ENCODE data around the gene ANO10.
"Not testable (repeated sequence)": the region's sequence is repeated elsewhere in the genome, so short reads cannot be mapped to it uniquely, and the experiment has no call there.

Gene ANO10

DNA sequence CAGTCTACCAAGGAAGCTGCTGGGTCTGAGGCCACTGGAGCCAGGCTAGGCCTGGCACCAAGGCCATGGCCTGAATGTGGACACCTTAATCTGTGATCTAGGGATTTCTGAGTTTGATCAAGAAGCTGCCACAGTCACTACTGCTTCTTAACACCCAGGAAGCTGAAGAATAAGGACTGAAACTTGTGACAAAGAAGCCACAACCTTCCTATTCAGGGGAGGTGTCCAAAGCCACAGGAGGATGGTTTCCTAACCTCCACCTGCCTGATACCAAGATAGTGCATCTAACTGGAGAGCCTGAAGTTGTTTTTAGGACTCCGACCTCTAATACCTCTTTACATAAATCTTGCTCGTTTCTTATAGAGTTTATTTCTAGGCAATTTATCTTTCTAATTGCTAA, 5.5 kb upstream of the ANO10 start:
- no peak for DNase-seq

DNA sequence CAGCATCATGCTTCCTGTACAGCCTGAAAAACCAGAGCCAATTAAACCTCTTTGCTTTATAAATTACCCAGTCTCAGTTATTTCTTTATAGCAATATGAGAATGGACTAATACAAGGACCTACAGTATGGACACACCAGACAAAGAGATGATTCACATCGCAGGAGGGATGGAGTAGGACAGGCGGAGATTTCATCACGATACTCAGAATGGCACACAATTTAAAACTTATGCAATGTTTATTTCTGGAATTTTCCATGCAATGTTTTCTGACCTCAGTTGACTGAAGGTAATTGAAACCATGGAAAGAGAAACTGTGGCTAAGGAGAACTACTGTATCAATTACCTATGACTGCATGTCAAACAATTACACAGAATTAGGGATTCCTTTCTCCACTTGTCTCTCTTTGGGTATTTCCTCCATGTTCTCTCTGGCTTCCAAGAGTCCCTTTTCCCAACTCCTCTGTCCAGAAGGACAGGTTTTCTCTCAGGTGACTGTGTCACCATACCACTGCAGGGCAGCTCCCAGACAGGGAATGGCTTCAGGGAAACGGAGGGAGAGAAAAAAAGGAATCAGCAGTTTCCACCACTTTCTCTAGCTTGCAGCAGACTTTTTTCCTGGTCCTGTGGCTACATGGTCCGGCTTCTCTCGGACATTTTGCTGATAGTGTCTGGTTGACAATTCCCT, 3.0 kb upstream of the ANO10 start:
- DNase-seq, result no peak

GRCh38 chr3:43620831-43621655, 768 bp downstream of the ANO10 start:
- DNase-seq, result peak; percentile 58

DNA sequence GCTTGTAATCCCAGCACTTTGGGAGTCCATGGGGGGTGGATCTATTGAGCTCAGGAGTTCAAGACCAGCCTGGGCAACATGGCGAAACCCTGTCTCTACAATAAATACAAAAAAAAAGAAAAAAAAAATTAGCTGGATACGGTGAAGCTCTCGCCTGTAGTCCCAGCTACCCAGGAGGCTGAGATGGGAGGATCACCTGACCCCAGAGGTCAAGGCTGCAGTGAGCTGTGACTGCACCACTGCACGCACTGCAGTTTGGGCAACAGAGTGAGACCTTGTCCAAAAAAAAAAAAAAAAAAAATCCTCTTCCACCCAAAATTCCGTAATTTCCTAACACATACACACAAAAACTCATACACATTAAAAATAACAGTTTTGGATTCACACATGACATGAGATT, 2.2 kb downstream of the ANO10 start:
- DNase-seq, result no peak

GRCh38 chr3:43618142-43618541, 3.7 kb downstream of the ANO10 start:
- no peak for DNase-seq

DNA sequence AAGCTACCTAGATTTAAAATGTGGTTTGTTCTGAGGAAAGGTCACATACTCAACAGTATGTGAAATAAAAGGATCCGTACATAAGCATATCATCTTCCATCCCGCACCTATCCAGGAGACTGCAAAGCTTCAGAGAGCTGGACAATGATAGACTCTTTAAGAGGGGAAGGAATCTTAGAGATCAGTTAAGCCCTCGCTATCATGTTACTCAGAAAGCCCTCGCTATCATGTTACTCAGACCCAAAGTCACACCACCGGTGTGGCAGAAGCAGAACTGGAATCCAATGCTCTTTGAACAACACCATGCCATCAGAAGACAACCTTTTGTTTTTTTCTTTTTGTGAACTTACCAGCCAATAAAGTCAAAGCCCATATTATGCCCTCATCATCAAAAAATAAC, 5.8 kb downstream of the ANO10 start:
- no peak for DNase-seq

DNA sequence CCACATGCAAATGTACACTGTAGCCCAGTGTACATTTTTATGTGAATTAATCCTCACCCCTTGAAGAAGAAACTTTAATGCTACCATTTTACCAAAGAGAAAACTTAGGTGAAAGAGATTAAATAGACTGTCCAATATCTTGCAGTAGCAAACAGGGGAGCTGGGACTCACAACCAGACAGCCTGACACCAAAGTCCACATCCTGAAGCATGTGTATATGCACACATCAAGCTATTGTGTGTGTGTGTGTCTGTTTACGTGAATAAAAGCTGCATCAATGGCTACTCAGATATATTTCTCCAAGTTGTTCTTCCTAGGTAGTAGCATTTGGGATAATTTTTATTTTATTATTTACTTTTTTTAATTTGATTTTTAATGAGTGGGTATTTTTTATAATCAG, 6.7 kb downstream of the ANO10 start:
- no peak for DNase-seq

GRCh38 chr3:43613976-43614375, 7.8 kb downstream of the ANO10 start:
- DNase-seq, result no peak

- no peak for DNase-seq
Observed at GRCh38 chr3:43612419-43612818, 9.4 kb downstream of the ANO10 start.

DNA sequence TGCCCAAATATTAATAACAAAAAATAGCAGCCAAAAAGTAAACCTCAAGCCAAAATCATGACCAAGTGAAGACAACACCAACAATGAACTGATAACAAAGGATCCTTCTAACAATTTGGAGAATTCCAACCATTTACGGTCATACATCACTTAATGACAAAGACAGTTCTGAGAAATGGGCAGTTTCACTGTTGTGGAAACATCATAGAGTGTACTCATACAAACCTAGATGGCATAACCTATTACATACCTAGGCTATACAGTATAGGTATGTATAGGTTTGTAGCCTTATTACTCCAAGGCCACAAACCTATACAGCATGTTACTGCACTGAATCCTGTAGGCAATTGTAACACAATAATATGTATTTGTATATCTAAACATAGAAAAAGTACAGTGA, 12.4 kb downstream of the ANO10 start:
- DNase-seq, result no peak

DNA sequence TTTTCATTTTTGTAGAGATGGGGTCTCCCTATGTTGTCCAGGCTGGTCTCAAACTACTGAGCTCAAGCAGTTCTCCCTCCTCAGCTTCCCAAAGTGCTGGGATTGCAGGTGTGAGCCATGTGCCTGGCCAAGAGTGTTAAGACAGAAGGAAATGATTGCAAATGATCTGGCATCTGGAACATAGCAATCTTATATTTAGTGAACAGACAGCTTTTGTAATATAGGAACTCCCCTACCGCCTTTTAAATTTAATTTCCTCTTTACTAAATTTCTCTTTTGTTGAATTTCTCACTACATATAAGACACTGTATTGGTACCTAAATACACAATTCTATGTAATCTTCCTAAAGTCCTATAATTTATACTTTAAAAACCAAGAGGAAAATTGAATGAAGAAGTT, 13.1 kb downstream of the ANO10 start:
- DNase-seq, result no peak

- DNase-seq, result no peak
Observed at GRCh38 chr3:43606284-43606683, 15.5 kb downstream of the ANO10 start.

- DNase-seq, result not testable (repeated sequence)
Observed at GRCh38 chr3:43599959-43600358, 21.9 kb downstream of the ANO10 start.

DNA sequence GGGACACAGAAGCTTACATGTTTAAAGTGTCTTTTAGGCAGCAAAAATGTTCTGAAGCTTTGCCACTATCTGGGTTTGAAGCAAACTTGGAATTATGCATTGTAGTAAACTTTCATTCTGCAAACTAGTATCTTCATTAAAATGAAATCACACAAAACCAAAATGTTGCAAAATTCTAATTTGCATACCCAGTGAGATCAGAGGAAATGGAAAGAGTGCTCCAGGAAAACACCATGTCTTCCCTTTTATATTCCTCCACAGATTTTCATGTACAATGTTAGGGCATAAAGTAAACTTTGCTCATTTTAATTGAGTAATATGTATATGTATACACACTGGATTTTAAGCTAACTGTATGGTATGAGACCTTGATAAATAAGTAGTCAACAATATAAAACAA, 23.9 kb downstream of the ANO10 start:
- DNase-seq, result no peak

GRCh38 chr3:43596178-43596577, 25.6 kb downstream of the ANO10 start:
- DNase-seq, result not testable (repeated sequence)

DNA sequence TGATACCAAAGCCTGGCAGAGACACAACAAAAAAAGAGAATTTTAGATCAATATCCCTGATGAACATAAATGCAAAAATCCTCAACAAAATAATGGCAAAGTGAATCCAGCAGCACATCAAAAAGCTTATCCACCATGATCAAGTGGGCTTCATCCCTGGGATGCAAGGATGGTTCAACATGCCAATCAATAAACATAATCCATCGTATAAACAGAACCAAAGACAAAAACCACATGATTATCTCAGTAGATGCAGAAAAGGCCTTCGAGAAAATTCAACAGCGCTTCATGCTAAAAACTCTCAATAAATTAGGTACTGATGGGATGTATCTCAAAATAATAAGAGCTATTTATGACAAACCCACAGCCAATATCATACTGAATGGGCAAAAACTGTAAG, 26.5 kb downstream of the ANO10 start:
- not testable (repeated sequence) for DNase-seq

DNA sequence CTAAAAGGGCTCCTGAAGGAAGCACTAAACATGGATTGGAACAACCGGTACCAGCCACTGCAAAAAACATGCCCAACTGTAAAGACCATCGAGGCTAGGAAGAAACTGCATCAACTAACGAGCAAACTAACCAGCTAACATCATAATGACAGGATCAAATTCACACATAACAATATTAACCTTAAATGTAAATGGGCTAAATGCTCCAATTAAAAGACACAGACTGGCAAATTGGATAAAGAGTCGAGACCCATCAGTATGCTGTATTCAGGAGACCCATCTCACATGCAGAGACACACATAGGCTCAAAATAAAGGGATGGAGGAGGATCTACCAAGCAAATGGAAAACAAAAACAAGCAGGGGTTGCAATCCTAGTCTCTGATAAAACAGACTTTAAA, 28.2 kb downstream of the ANO10 start:
- not testable (repeated sequence) for DNase-seq

DNA sequence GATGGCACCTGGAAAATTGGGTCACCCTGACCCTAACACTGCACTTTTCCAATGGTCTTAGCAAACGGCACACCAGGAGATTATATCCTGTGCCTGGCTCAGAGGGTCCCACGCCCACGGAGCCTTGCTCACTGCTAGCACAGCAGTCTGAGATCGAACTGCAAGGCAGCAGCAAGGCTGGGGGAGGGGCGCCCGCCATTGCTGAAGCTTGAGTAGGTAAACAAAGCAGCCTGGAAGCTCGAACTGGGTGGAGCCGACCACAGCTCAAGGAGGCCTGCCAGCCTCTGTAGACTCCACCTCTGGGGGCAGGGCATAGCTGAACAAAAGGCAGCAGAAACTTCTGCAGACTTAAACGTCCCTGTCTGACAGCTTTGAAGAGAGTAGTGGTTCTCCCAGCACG, 29.9 kb downstream of the ANO10 start:
- DNase-seq, result not testable (repeated sequence)

GRCh38 chr3:43587303-43587702, 34.5 kb downstream of the ANO10 start:
- DNase-seq, result peak; percentile 4

DNA sequence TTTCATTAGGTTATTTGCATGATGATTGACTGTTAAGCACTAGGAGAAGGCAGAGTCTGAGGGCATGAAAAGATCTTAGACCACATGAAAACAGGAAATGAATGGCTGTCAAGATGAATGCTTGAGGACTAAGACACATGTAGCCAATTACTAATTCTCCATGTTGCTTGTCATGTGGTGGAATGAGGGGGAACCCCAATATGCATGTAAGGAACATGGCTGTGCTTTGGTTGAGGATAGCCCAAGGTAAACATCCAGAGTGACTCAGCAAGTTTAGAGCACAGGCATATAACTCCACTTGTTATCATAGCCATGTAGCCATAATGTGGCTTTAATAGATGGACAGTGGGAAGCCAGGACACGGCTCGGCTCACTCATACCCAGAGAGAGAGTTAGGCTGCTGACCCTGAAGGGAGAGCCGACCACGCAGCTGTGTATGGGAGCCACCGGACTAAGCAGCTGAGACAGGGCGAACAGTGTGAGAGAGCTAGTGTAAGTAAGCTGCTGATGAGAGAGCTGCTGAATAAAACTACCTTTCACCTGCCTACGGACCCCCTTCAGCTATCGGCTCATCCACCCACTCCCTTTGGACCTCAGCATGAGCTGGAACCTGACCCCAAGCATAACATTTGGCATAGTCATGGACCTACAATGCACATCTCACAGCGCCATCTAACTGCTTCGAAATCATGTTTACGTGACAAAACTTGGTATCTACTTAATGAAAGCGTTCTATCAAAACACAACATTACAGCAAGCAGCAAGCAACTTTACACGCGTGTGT, 37.6 kb downstream of the ANO10 start:
- DNase-seq, result no peak

- DNase-seq, result peak; percentile 53
Observed at GRCh38 chr3:43583481-43583880, 38.3 kb downstream of the ANO10 start.

- no peak for DNase-seq
Observed at GRCh38 chr3:43582866-43583265, 38.9 kb downstream of the ANO10 start.

DNA sequence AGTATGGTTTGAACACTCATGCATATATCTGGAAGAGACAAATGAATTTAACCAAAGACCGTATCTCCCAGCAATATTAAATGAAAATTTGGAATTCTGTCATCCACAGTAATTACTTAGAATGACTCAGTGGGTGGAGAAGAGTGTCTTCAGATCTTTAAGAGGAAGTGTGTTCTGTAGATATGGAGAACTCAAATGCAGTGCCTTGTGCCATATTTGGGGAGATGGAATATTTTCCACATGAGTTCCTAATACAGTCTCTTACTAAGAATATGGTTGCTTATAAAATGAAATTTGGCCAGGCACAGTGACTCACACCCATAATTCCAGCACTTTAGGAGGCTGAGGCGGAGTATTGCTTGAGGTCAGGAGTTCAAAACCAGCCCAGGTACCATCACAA, 40.5 kb downstream of the ANO10 start:
- DNase-seq, result peak; percentile 21

DNA sequence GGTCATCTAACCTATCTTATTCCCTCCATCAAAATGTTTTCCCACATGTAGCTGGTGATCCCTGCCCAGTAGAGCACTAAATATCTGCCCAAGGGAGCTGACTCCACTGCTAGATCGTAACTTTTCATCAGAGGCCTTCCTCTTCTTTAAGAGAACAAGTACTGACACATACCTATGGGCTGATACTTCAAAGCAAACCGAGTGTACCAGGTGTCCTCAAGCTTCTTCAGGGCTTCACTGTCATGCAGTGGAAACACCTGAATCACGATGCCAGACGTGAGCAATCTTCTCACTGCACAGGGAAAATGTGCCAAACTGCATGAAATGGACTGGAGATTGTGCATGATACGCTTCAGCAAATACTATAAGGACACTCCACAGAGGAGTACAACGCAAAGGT, 41.6 kb downstream of the ANO10 start:
- DNase-seq, result no peak

Data from OCI-M1 (cell line).